Measurements from ENCODE around the gene ZNHIT2.

Gene ZNHIT2

DNA sequence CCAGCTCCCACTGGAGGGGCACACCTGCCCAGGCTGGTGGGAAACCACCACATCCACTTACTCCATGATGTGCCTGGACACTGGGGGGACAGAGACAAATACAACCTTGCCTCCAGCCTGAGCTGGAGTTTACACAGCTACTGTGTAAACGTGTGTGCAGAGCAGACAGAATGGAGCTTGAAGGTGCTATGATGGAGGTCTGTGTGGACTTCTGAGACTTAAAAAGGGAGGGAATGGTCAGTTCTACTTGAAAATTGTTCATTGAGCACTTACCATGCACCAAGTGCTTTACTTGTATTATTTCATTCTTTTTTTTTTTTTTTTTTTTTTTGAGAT lies 44.9 kb downstream of the ZNHIT2 start:
- no peak for DNase-seq (ENCODE audit: low read depth, low spot score)

DNA sequence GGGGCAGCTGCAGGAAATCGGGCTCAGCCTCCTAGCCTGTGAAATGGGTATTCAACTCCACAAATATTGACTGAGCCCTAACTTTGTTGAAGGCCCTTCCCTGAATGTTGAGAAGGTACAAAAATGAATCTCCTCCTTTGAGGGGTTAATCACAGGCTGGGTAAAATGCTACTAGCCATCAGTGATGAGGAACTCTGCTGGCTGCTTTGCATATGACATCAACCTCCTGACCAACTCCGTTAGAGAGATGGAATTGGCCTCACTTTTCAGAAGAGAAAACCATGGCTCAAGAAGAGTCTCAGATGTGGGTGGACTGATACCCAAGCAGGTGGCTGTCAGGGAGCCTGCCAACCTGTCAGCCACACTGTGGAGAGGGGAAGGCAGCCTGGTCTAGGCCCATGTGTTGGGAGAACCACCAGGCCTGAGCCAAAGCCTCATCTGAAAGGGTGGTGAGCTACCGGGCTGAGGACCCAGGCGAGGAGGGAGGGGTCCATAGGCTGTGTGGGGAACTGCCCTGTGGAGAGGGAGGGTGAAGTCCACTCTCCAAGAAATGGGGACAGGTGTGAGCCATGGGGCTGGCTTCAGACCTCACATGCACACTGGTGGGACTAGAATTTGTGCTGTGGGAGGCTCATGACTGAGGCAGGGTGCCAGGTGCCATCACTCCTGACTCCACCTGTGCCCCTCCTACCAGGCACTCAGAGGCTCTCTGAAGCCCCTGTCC lies 45.4 kb downstream of the ZNHIT2 start:
- DNase-seq (ENCODE audit: low read depth, low spot score) = no peak

DNA sequence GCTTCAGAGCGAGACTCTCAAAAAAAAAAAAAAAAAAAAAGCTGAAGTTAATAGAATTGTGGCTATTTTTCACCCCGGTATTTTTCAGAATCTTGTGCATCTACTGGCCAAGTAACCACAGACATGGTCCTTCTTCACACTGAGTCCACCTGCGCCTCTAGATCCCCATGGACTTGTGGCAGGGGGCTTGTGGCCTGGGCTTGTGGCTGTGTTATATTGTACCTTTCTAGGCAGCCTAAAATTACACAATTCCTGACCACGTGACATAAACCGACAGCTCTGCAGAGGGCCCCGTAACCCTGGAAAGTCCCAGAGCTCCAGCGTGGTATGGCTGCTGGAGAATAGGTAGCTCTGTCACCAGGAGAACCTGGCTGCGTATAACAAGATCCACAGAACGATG lies 48.3 kb downstream of the ZNHIT2 start:
- no peak for DNase-seq (ENCODE audit: low read depth, low spot score)

DNA sequence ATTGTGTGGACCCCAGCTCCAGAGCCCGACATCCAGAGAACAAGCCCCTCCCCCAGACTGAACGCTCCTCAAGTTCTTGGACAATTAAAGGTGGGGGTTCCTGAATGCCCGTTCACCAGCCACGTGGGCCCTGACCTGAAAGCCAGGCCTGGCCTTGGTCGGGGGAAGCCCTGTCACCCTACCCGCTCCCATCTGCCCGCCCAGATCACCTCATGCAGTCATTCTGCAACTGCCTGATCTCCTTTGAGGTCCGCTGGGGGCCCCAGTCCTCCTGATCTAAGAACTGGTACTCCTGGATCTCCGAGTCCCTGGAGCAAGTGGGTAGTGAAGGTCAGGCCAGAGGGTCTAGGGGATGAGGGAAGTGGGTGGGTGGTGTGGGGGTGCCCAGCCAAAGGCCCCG lies 50.1 kb downstream of the ZNHIT2 start:
- no peak for DNase-seq (ENCODE audit: low read depth, low spot score)

DNA sequence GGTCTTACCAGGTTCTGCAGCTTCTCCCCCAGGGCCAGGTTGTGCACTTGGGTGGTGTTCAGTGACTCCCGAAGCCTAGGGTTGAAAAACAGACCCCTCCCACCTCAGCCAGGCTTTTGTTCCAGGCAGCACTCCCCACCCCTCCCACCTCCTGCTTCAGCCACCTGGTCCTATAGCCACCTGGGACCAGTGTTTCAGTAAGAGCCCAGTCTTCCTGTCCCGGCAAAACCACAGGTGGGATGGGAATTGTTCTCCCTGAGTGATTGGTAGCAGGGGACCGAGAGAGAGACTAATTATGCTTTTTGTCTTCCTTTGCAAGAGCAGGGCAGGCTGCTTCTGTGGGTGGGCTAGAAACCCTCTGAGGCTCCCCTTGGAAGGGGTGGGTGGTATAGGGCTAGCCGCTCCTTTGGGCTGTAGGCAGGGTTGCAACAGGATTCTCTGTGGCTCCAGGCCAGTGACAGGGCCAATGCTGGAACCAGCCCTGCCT lies 50.7 kb downstream of the ZNHIT2 start:
- DNase-seq (ENCODE audit: low read depth, low spot score) = no peak

All from activated naive CD8-positive, alpha-beta T cell treated with anti-CD3 and anti-CD28 coated beads, Interleukin-2, amount 50 U/mL, for 16 hours (primary cell).